ENCODE measurements around the gene LHX1. TPM values are rescaled to one million over a fixed set of nuclear protein-coding genes. Genes with fewer than 3 reads are reported as not detected.

The LHX1 gene
- total RNA-seq, 1 donor from 2014 or later = not detected

DNA sequence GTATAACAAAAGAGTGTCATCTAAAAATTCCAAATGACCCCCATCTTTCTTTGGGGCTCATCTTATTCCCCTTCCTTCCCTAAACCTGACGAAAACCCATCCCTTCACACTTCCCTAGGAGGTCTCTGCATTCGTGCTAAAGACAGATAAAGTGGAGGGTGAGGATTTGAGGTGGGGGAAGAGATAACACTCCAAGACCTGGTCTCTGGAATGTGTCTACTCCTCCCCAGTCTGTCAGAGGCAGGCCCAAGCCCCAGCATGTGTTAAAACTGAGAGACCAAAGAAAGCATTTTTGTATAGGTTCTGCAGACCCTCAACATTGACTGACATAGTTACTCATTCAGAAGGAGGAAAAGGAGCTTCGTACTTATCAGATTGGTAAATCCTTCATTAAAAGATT lies 11.0 kb upstream of the LHX1 start:
- intact Hi-C loops (cut with DNase I) = no loop called here
- H3K36me3 ChIP-seq = no peaks in the 10 kb centered on the region
- H3K9me3 ChIP-seq = no peaks in the 10 kb centered on the region
- no peak overlapping the region for H3K4me3 ChIP-seq
- no peak for ATAC-seq
- no peaks in the 10 kb centered on the region for H3K4me1 ChIP-seq
- no peak for DNase-seq
- H3K27ac ChIP-seq = no peak overlapping the region
- peaks cover 82% of the 10 kb centered on the region for H3K27me3 ChIP-seq (ENCODE audit: low read depth)
- TF ChIP-seq, protein P1, sequence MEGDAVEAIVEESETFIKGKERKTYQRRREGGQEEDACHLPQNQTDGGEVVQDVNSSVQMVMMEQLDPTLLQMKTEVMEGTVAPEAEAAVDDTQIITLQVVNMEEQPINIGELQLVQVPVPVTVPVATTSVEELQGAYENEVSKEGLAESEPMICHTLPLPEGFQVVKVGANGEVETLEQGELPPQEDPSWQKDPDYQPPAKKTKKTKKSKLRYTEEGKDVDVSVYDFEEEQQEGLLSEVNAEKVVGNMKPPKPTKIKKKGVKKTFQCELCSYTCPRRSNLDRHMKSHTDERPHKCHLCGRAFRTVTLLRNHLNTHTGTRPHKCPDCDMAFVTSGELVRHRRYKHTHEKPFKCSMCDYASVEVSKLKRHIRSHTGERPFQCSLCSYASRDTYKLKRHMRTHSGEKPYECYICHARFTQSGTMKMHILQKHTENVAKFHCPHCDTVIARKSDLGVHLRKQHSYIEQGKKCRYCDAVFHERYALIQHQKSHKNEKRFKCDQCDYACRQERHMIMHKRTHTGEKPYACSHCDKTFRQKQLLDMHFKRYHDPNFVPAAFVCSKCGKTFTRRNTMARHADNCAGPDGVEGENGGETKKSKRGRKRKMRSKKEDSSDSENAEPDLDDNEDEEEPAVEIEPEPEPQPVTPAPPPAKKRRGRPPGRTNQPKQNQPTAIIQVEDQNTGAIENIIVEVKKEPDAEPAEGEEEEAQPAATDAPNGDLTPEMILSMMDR (IDR thresholded peaks at IDR 0.05) = no peak

DNA sequence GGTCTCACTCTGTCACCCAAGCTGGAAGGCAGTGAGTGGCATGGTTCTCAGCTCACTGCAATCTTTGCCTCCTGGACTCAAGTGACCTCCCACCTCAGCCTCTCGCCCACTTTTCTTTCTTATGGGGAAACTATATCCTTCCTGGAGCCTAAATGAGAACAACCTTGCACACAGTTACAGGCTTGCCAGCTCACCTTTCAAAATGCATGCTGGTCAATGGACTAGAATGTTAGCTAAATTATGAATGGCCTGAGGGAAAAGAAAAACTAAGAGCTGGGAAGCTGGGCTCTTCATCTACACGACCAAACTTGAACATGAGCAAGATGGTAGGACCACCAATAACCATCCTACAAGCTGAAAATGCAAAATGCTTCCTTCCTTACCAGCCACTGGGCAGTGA lies 10.6 kb upstream of the LHX1 start:
- DNase-seq (no peak), ATAC-seq (no peak)
- Histone ChIP-seq H3K36me3 (no peaks in the 10 kb centered on the region), H3K27me3 (ENCODE audit: low read depth) (peaks cover 84% of the 10 kb centered on the region), H3K27ac (no peak overlapping the region), H3K4me3 (no peak overlapping the region), H3K9me3 (no peaks in the 10 kb centered on the region), H3K4me1 (peaks cover 4% of the 10 kb centered on the region)
- TF ChIP-seq, protein P1 (IDR thresholded peaks at IDR 0.05) = no peak
- intact Hi-C loops (cut with DNase I) = no loop called here

DNA sequence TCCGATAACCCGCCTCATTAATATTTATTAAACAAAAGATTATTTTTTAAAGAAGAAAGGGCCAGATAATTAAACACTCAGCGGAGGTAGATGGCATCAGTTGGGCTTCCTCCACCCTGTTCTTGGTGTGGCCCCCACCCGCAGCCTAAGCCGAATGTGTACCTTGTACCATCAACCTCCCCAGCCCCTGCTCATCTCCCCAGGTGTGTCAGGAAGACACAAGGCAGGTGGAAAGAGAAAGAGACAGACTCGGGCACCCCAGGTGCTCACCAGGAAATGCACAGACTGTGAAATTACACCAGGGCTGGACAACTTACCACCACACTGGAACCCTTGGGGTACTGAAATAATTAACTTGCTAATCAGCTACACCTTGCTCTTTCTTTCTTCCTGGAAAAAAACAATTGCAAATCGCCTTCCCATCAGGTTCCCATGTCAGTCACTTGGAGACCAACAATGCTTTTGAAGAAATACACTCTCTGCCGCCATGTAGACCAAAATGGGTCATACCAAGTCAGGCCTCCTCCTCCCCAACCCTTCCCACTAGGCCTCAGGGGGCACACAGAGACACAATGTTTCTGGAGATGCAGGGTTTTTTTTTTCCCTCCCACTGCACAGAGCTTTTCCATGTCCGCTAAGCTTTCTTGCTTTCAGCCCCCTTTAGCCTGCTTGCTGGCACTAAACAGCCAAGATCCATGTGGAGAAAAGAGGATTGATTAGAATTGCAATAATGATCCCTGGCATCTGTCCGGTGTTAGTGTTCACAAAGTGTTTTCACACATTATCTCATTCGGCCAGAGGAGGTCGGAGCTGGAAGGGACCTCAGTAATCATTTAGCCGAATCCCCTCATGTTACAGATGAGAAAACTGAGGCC lies 8.6 kb upstream of the LHX1 start:
- Histone ChIP-seq H3K27ac (no peak overlapping the region), H3K4me3 (no peak overlapping the region), H3K36me3 (no peaks in the 10 kb centered on the region), H3K4me1 (peaks cover 22% of the 10 kb centered on the region), H3K27me3 (ENCODE audit: low read depth) (peaks cover 87% of the 10 kb centered on the region), H3K9me3 (no peaks in the 10 kb centered on the region)
- intact Hi-C loops (cut with DNase I) = no loop called here
- DNase-seq (no peak), ATAC-seq (no peak)
- TF ChIP-seq, protein P1 (IDR thresholded peaks at IDR 0.05) = no peak

DNA sequence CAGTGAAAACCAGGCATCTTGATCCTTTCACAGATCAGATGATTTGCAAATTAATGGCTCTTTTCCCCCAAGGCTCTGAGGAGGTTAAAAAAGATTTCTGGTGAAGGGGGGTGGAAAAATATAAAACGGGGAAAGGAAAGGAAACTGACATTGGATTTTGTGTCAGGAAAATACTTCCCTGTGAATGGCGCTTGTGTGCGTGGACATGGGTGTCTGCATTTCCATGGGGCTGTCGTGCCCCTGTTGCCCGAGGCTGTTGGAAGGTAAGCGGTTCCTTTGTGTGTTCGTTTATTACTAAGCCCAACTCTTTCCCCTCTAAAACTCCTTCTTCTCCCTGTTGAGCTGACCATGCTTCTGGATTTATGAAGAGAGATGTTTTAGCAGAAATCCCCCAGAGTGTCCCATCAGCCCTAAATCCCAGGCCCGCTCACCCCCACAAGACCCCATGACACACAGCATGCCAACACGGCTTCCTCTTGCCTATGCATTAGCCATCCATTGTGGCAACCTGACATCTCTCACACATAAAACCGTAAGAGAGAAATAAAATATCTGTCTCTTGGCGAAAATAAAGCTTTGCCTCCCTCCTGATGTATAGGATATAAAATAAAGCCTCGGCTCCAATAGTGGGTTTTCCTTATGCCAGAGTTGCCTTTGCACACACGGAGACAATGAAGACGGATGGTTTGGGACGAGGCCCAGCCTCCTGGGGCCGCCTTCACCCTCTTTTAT lies 7.3 kb upstream of the LHX1 start:
- ATAC-seq = no peak
- peaks cover 93% of the 10 kb centered on the region for H3K27me3 ChIP-seq (ENCODE audit: low read depth)
- intact Hi-C loops (cut with DNase I) = no loop called here
- H3K4me1 ChIP-seq = peaks cover 35% of the 10 kb centered on the region
- H3K27ac ChIP-seq = no peak overlapping the region
- no peak for DNase-seq
- no peak overlapping the region for H3K4me3 ChIP-seq
- TF ChIP-seq, protein P1 (IDR thresholded peaks at IDR 0.05) = no peak
- H3K36me3 ChIP-seq = no peaks in the 10 kb centered on the region
- no peaks in the 10 kb centered on the region for H3K9me3 ChIP-seq

DNA sequence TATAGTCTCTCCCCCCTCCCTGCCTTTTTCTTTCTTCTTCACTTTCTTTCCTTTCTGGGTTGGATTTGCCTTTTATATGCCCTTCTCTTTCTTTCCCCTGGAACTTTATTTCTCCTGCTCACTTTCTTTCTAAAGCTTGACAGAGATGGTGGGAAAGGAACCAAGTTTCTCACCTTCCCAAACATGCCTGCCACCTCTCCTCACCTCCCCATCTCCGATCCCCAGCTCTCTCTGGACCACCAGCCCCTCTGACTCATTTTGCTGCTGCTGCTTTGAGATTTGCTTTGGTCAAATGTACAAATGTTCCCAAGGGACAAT lies 6.7 kb upstream of the LHX1 start:
- Histone ChIP-seq H3K27me3 (ENCODE audit: low read depth) (peaks cover 94% of the 10 kb centered on the region), H3K4me1 (peaks cover 40% of the 10 kb centered on the region), H3K27ac (no peak overlapping the region), H3K4me3 (no peak overlapping the region), H3K36me3 (no peaks in the 10 kb centered on the region), H3K9me3 (no peaks in the 10 kb centered on the region)
- intact Hi-C loops (cut with DNase I) = no loop called here
- no peak for ATAC-seq
- DNase-seq = no peak
- TF ChIP-seq, protein P1 (IDR thresholded peaks at IDR 0.05) = no peak

All from lower lobe of right lung (tissue), 2 donors.